Fibroblast of skin of left quadriceps (primary cell): ENCODE data around the gene ARHGAP24.

ENCODE experiments used
- DNase-seq, 2 experiments: peaks; one replicate each; pipeline ENCODE4 v3.0.0-alpha.2; 2013; ENCODE audit warnings: low read depth in 2 of 2

ARHGAP24 gene

GRCh38 chr4:85738721-85739120, 263.8 kb downstream of the ARHGAP24 start:
- DNase-seq = no peak

GRCh38 chr4:85740431-85740861, 265.5 kb downstream of the ARHGAP24 start:
- no peak for DNase-seq

- no peak for DNase-seq
These were observed 266.4 kb downstream of the ARHGAP24 start for GRCh38 chr4:85741381-85741780.

GRCh38 chr4:85741921-85742591, 267.1 kb downstream of the ARHGAP24 start:
- no peak for DNase-seq

- no peak for DNase-seq
These were observed 270.0 kb downstream of the ARHGAP24 start for GRCh38 chr4:85744950-85745349.

- DNase-seq = no peak
These were observed 271.0 kb downstream of the ARHGAP24 start for GRCh38 chr4:85745939-85746338.

GRCh38 chr4:85747882-85748491, 273.0 kb downstream of the ARHGAP24 start:
- peak; percentile 59 to 60 for DNase-seq

- DNase-seq = no peak
These were observed 273.7 kb downstream of the ARHGAP24 start for GRCh38 chr4:85748654-85749053.

- no peak for DNase-seq
These were observed 276.9 kb downstream of the ARHGAP24 start for GRCh38 chr4:85751866-85752265.

- no peak for DNase-seq
These were observed 280.3 kb downstream of the ARHGAP24 start for GRCh38 chr4:85755285-85755684.

GRCh38 chr4:85756938-85757337, 282.0 kb downstream of the ARHGAP24 start:
- no peak for DNase-seq

GRCh38 chr4:85759388-85759787, 284.4 kb downstream of the ARHGAP24 start:
- DNase-seq = no peak

GRCh38 chr4:85760511-85760910, 285.6 kb downstream of the ARHGAP24 start:
- no peak for DNase-seq

- no peak for DNase-seq
These were observed 287.0 kb downstream of the ARHGAP24 start for GRCh38 chr4:85761803-85762528.

- peak in 1 of 2 experiments; percentile 52 for DNase-seq
These were observed 287.6 kb downstream of the ARHGAP24 start for GRCh38 chr4:85762529-85762871.

GRCh38 chr4:85763202-85763601, 288.3 kb downstream of the ARHGAP24 start:
- DNase-seq = no peak

- DNase-seq = no peak
These were observed 292.7 kb downstream of the ARHGAP24 start for GRCh38 chr4:85767649-85768048.

- DNase-seq = no peak
These were observed 294.1 kb downstream of the ARHGAP24 start for GRCh38 chr4:85769009-85769408.

- DNase-seq = no peak
These were observed 297.5 kb downstream of the ARHGAP24 start for GRCh38 chr4:85772470-85772869.

- no peak for DNase-seq
These were observed 298.4 kb downstream of the ARHGAP24 start for GRCh38 chr4:85773372-85773771.

- DNase-seq = no peak
These were observed 299.1 kb downstream of the ARHGAP24 start for GRCh38 chr4:85774000-85774399.

- DNase-seq = no peak
These were observed 299.5 kb downstream of the ARHGAP24 start for GRCh38 chr4:85774489-85774888.

GRCh38 chr4:85776096-85776495, 301.1 kb downstream of the ARHGAP24 start:
- DNase-seq = no peak
